ENCODE results near the gene HOXA13.
A peak's percentile ranks its signal among the peaks of the same experiment; 100 is the strongest.

The HOXA13 gene

DNA sequence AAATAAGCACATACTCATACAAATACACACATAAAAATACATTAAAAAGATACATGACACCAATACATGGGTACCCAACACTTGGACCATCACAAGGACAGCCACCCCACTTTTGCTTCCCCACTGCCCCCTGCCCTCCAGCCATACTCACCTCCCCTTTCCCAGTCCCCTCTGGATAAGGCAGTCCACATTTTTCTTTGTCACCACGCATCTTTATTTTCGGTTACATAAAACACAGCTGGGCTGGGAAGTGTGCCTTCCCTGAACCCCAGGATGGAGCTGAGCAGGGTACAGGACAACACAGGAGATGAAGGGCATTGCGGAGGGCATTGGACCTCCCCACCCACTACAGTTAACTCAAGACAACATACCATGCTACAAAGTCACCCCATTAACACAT lies 46.4 kb downstream of the HOXA13 start:
- Histone ChIP-seq H3K27ac (no peak overlapping the region), H3K9me3 (replicated peaks in 1 of 11) (peaks cover 25 to 52% (median 41%) of the 10 kb centered on the region in 11 experiments), H3K36me3 (no peaks in the 10 kb centered on the region), H3K4me2 (no peak overlapping the region), H3K4me3 (no peak overlapping the region), H3K9ac (no peak overlapping the region), H3K27me3 (peaks cover 100% of the 10 kb centered on the region in 11 experiments), H4K20me1 (peaks cover 0 to 75% (median 54%) of the 10 kb centered on the region in 11 experiments; a peak in 16 of 22 replicates), H3K4me1 (peaks cover 11 to 24% (median 20%) of the 10 kb centered on the region in 10 experiments)
- no peak for TF ChIP-seq Cebpa-rat (IDR thresholded peaks at IDR 0.05)

GRCh38 chr7:27152816-27153442 lies 47.0 kb downstream of the HOXA13 start:
- peaks cover 11 to 26% (median 20%) of the 10 kb centered on the region in 10 experiments for H3K4me1 ChIP-seq
- peaks cover 100% of the 10 kb centered on the region in 11 experiments for H3K27me3 ChIP-seq
- H4K20me1 ChIP-seq = peaks cover 0 to 71% (median 49%) of the 10 kb centered on the region in 11 experiments; a peak in 16 of 22 replicates
- H3K27ac ChIP-seq = no peak overlapping the region
- H3K36me3 ChIP-seq = no peaks in the 10 kb centered on the region
- H3K4me3 ChIP-seq = peak overlapping the region in 3 of 10 experiments; percentile 9 to 52 (median 51); a peak in 1 of 20 replicates
- no peak for TF ChIP-seq Cebpa-rat (IDR thresholded peaks at IDR 0.05)
- peaks cover 31 to 52% (median 46%) of the 10 kb centered on the region in 11 experiments for H3K9me3 ChIP-seq (replicated peaks in 1 of 11)
- peak overlapping the region in 6 of 11 experiments; percentile 82 to 95 (median 87); a peak in 7 of 22 replicates for H3K4me2 ChIP-seq
- no peak overlapping the region for H3K9ac ChIP-seq

- no peak for TF ChIP-seq Cebpa-rat (IDR thresholded peaks at IDR 0.05)
- Histone ChIP-seq H3K4me3 (peak within 1 kb of the TSS; percentile 40 to 60 (median 52)), H4K20me1 (peaks cover 0 to 63% (median 41%) of the 10 kb centered on the region in 11 experiments; a peak in 16 of 22 replicates), H3K4me2 (peak within 1 kb of the TSS; percentile 79 to 95 (median 85)), H3K4me1 (peaks cover 11 to 26% (median 20%) of the 10 kb centered on the region in 10 experiments), H3K9me3 (replicated peaks in 1 of 11) (peaks cover 33 to 52% (median 46%) of the 10 kb centered on the region in 11 experiments), H3K27ac (no peak within 1 kb of the TSS), H3K27me3 (peaks cover 100% of the 10 kb centered on the region in 11 experiments), H3K36me3 (no peaks in the 10 kb centered on the region), H3K9ac (no peak within 1 kb of the TSS)
Observed at GRCh38 chr7:27151931-27152815, 47.7 kb downstream of the HOXA13 start, which contains the start of gene HOXA3. HOXA3 (minus strand) TSS chr7:27152583; CDS start chr7:27110640, 41,943 bp downstream.

DNA sequence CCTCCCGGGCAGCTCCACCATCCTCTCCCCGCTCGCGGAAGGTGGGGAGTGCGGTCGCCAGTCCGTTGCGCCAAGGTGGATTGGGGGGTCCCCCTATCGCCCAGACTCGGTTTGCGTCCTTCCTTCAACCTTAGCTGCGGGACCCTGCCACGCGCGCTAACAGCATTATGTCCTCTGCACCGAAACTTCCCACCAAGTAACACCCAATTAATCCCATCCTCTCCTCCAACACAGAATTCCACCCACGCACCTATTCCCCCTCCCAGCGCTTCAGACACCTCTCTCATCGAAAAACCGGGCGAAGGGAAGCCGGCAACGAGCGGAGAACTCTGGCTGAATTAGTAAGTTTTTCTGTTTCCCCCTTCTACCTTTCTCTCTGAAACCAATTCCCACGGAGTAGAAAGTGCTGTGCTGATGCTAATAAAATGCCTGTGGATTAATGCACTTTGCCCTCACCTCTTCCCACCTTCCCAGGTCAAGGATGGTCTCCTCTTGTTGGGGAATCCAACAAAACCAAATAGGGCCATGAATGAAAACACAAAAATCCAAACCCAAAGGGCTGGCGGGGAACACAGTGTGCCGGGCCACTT lies 48.5 kb downstream of the HOXA13 start:
- Histone ChIP-seq H3K9ac (0 out of 22 replicates have a peak overlapping the region, but pooled peaks of 2 of the 11 experiments have one; percentile 20 to 21), H4K20me1 (peaks cover 0 to 58% (median 40%) of the 10 kb centered on the region in 11 experiments; a peak in 16 of 22 replicates), H3K4me1 (peaks cover 11 to 26% (median 20%) of the 10 kb centered on the region in 10 experiments), H3K27ac (no peak overlapping the region), H3K27me3 (peaks cover 100% of the 10 kb centered on the region in 11 experiments), H3K4me3 (peak overlapping the region; percentile 40 to 60 (median 52)), H3K36me3 (no peaks in the 10 kb centered on the region), H3K4me2 (peak overlapping the region; percentile 79 to 95 (median 85)), H3K9me3 (replicated peaks in 1 of 11) (peaks cover 39 to 52% (median 47%) of the 10 kb centered on the region in 11 experiments)
- no peak for TF ChIP-seq Cebpa-rat (IDR thresholded peaks at IDR 0.05)

DNA sequence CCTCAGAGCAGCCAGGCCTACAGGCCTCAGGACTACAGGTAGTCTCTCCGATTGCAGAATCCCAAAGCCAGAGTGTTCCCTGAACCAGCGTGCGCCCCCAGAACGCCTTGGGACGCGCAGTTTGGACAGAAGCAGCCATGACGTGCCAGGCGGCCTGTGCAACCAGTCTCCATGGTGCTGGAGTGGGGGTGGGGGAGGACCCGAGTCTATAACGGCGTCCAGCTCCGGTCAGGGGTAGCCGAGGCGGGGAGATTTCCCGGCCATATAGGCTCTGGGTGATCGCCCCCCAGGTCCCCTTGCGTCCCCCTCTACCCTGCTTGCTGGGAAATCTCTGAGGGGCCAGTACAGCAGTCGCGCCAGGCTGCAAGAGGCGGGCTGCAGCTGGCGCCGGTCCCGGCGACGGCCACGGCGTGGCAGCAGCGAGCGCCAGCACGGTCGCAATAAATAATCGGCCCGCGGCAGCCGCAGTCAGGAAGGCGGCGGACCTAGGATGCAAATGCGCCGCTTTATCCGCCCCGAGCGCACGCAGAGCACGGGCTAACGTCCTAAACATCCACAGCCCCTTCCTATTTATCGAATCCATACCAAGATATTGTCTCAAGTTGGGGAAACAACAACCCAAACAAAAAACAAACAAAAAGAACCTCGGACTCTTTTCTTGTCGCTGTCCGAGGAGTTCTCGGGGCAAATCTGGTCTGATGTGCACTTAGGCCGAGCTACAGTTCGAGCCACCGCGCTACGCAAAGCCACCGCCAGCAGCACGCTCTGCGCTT lies 49.1 kb downstream of the HOXA13 start:
- Histone ChIP-seq H3K4me1 (peaks cover 11 to 26% (median 20%) of the 10 kb centered on the region in 10 experiments), H3K9ac (0 out of 22 replicates have a peak overlapping the region, but pooled peaks of 2 of the 11 experiments have one; percentile 20 to 21), H3K27ac (no peak overlapping the region), H4K20me1 (peaks cover 0 to 52% (median 39%) of the 10 kb centered on the region in 11 experiments; a peak in 16 of 22 replicates), H3K4me2 (peak overlapping the region; percentile 79 to 95 (median 85)), H3K27me3 (peaks cover 100% of the 10 kb centered on the region in 11 experiments), H3K4me3 (peak overlapping the region; percentile 40 to 60 (median 52)), H3K36me3 (peaks cover 0 to 2% (median 0%) of the 10 kb centered on the region in 11 experiments; a peak in 1 of 22 replicates), H3K9me3 (replicated peaks in 1 of 11) (peaks cover 39 to 52% (median 47%) of the 10 kb centered on the region in 11 experiments)
- no peak for TF ChIP-seq Cebpa-rat (IDR thresholded peaks at IDR 0.05)

GRCh38 chr7:27149842-27150567 lies 49.9 kb downstream of the HOXA13 start:
- Histone ChIP-seq H4K20me1 (peaks cover 0 to 45% (median 33%) of the 10 kb centered on the region in 11 experiments; a peak in 16 of 22 replicates), H3K27ac (no peak overlapping the region), H3K27me3 (peaks cover 100% of the 10 kb centered on the region in 11 experiments), H3K9me3 (replicated peaks in 1 of 11) (peaks cover 40 to 52% (median 47%) of the 10 kb centered on the region in 11 experiments), H3K9ac (no peak overlapping the region), H3K4me3 (peak overlapping the region in 9 of 10 experiments; percentile 40 to 60 (median 52); a peak in 16 of 20 replicates), H3K36me3 (peaks cover 0 to 7% (median 0%) of the 10 kb centered on the region in 11 experiments; a peak in 3 of 22 replicates), H3K4me2 (peak overlapping the region; percentile 79 to 95 (median 85)), H3K4me1 (peaks cover 11 to 26% (median 20%) of the 10 kb centered on the region in 10 experiments)
- no peak for TF ChIP-seq Cebpa-rat (IDR thresholded peaks at IDR 0.05)
